ENCODE measurements around the gene ATP6V0D1. TPM values are rescaled to one million over a fixed set of nuclear protein-coding genes. Genes with fewer than 3 reads are reported as not detected.

ATP6V0D1 gene
- polyA plus RNA-seq, 3 donors = 34.0 to 77.2 (median 67.3) TPM

DNA sequence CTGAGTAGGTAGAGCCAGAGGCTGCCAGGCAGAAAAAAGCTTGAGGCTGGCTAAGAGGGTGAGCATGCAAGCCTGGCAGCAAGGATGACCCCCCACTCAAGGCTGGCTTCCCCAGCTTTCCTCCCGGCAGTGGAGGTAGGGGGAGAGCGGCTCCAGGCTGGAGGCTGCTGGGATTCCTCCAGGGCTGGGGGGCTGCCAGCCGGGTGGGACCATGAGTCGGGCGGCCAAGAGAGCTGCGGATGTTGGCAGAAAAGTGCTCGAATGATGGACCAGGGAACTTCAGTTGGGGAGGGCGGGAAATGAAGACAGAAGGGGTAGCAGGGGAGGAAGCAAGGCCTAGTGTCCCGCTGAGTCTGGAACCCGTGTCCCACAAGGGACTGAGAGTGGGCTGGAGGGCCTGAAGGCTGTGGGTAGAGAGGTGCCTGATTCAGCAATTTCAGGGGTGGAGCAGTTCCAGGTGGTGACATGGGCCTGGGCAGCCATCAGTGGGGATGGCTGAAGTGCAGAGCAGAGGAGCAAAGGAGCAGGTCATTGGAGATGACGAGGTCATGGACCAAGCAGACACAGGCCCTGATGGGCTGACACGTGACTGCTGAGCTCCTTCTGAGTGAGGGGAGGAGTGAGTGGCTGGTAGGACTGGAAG, 29.8 kb downstream of the ATP6V0D1 start:
- no peak overlapping the region for H3K27ac ChIP-seq (ENCODE audit: low read depth, low read length)
- WGBS, 3 donors = 69 to 86% (median 71%) methylated on average over 11 to 12 of the region's 12 CpGs

DNA sequence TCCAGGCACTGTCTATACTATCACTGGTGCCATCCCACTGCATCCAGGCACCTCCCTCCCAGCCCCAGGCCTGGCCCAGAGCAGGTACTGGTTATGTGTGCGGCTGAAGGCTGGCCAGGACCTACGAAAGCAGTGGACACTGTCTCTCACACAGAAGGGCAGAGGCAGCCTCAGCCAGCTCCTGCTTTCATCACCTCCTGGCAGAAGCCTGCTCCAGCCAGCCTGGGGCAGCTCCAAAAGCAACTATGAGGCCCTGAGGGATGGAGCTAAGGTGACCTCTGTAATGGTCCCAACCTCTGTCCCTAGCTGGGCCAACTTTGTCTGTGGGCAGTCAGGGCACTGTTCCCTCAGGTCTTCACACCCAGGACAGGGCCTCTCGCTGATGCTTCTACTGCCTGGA, 31.2 kb downstream of the ATP6V0D1 start:
- H3K27ac ChIP-seq (ENCODE audit: low read depth, low read length) = no peak overlapping the region
- 73 to 81% (median 80%) methylated on average over 3 of the region's 3 CpGs for WGBS, 3 donors

DNA sequence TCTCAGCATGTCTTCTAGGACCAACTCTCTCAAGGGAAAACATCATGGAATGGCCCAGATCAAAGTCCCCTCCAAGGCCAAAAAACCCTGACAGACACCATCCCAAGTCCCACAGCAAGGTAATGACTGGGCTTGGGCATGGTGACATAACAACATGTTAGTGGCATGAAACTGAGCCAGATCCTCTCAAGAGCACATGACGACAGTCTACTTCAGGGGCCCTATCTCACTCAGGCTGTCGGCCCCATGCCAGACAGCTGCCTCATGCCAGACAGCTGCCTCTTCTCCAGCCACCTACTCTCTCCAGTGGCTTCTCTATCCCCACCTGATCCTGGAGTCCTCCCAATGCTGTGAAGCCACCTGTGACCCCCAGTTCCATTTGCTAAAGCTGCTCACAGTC, 31.6 kb downstream of the ATP6V0D1 start:
- 46 to 68% (median 52%) methylated on average over 2 of the region's 2 CpGs for WGBS, 3 donors
- H3K27ac ChIP-seq (ENCODE audit: low read depth, low read length) = no peak overlapping the region

DNA sequence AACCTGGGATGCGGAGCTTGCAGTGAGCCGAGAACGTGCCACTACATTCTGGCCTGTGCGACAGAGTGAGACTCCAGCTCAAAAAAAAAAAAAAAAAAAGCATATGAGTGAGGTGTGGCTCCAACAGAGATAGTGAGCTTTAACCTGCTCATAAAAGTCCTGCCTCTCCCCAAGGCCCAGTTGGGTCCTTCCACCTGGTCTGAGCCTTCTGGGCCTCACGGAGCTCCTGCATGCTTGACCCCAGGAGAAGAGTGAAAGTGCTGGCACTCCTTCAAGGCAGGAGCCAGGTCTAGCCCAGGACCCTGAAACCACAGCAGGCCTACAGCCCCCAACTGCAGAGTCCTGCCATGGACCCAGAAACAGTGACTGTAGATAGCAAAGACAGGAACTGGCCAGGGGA, 32.4 kb downstream of the ATP6V0D1 start:
- WGBS, 3 donors = 94 to 98% (median 97%) methylated on average over 5 of the region's 5 CpGs
- no peak overlapping the region for H3K27ac ChIP-seq (ENCODE audit: low read depth, low read length)

DNA sequence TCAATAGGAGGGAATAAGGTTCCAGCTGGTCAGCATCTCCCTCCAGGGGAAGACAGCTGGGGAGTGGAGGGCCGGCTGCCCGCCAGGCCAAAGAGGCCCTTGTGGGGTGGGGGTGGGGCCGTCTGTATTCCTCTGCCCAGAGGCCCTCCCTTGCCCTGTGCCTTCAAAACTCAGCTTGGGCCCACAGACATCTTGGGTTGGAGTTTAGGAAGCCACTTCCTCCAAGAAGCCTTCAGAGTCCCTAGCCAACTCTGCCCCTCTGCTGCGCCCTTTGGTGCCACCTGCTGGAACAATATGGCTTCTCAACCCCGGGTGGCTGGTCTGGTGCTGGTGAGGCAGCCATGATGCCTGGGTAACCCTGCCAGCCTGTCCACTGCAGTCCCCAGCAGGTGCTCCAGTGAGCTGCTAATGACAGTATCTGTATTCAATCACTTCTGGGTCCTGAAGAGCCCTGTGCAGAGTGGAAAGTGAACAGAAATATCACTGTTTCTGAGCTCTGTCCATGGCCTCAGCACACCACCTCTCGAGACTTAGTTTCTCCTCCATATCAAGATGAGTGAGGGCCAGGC, 33.4 kb downstream of the ATP6V0D1 start:
- 62 to 77% (median 63%) methylated on average over 6 of the region's 6 CpGs for whole genome bisulfite sequencing, 3 donors
- H3K27ac ChIP-seq (ENCODE audit: low read depth, low read length) = no peak overlapping the region

DNA sequence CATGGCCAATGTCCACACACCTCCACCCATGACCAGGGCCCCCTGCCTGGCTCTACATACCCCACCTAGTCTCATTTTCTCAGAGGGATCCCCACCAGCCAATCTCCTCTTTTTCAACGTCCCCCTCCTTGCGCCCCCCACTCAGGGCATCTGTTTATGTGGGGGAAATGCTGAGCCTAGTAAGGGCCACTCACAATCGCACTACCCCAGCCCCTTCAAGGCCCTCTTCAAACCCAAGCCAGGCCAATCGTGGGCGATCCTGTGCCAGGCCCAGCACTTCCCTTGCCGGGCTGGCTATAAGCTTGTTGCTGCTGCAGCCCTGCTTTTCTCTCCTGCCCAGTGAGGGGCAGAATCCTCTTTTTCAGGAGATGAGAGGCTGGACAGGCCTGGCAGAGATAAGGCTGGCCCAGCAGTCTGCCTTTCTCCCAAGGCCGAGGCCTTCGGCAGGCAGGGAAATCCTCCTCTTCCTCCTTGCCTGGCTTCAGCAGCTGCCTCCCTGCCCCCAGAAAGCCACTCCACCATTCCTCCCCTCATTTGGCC, 33.9 kb downstream of the ATP6V0D1 start:
- WGBS, 3 donors = 64 to 67% (median 64%) methylated on average over 8 of the region's 8 CpGs
- H3K27ac ChIP-seq (ENCODE audit: low read depth, low read length) = no peak overlapping the region

DNA sequence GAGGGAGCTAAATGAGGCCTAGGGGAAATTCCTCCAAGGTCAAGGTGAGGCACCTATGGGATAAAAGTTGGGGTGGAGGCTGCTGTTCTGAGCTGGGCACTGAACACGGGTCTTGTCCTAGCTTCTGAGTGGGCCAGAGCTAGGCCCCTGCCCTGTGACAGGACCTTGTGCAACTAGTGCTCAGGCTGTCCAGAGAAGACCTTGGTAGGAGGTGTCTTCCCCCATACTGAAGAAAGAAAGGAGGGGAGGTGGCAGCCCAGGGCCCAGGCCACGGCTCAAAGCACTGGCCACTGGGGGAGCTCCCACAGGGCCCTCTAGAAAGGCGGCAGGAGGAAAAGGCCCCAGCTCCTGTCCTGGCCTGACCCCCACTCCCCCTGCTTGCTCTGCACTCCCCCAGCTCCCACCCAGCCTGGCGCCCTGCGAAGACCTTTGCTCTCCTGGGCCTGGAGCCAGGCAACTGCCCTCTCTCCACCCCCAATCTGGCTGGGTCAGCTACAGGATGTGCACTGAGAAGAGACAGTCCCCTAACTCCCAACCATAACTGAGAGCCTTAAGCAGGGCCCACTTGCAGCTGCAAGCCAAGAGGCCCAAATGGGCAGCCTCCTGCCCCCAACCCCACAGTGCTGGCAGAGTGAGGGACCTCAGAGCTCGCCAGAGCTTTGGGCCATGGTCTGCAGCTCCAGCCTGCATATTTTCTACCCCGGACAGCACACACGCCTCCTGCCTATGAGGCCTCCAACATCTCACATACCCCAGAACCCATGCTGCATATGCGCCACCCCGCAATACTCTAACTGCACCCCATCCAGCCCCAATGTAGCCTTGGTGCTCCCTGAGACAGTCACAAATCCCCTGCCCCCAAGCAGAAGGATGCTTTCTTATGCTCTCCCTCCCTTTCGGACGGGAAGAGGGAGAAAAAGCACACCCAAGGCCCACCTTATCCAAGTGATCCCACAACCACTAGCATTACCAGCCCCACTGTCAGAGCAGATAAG, 34.7 kb downstream of the ATP6V0D1 start:
- H3K27ac ChIP-seq (ENCODE audit: low read depth, low read length) = no peak overlapping the region
- 59 to 72% (median 70%) methylated on average over 10 to 12 of the region's 12 CpGs for WGBS, 3 donors

DNA sequence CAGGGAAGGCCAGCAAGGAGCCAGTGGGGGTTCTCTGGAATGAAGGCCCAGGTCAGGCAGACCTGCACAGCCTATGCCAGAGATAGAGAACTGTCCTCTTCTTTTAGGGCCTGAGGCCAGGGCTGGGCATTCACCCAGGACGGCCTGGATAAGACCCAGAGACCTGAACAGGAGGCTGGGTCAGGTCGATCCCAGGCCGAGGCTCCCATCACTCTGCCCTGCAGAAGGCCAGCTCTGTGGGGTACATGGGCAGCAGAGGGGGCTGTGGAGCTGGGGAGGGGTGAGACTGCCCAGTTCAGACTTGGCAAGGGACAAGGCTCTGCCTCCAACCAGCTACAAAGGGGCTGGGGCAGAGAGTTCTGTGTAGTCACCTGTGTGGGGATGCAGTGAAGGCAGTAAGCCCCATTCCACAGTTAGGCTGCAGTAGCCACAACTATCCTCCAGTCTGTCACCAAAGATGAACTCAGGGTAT, 35.5 kb downstream of the ATP6V0D1 start:
- WGBS, 3 donors = 14 to 75% (median 70%) methylated on average over 3 of the region's 3 CpGs

DNA sequence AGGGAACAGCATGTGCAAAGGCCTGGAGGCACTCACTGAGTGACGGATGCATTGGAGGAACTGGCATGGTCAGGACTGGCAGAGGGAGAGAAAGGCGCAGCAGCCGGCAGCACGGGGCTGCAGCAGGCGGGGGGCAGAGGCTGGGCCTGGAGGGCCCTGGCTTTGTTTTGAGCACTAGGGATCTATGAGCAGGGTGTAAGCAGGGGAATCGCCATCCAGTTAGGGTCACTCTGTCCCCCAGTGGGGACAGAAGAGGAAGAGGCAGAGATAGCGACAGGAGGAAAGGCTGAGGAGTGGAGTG, 35.9 kb downstream of the ATP6V0D1 start:
- WGBS, 3 donors = 89 to 92% (median 90%) methylated on average over 7 of the region's 7 CpGs
- H3K27ac ChIP-seq (ENCODE audit: low read depth, low read length) = no peak overlapping the region

More for the DNA sequence above, 35.5 kb downstream of the ATP6V0D1 start:
- H3K27ac ChIP-seq (ENCODE audit: low read depth, low read length) = no peak overlapping the region

DNA sequence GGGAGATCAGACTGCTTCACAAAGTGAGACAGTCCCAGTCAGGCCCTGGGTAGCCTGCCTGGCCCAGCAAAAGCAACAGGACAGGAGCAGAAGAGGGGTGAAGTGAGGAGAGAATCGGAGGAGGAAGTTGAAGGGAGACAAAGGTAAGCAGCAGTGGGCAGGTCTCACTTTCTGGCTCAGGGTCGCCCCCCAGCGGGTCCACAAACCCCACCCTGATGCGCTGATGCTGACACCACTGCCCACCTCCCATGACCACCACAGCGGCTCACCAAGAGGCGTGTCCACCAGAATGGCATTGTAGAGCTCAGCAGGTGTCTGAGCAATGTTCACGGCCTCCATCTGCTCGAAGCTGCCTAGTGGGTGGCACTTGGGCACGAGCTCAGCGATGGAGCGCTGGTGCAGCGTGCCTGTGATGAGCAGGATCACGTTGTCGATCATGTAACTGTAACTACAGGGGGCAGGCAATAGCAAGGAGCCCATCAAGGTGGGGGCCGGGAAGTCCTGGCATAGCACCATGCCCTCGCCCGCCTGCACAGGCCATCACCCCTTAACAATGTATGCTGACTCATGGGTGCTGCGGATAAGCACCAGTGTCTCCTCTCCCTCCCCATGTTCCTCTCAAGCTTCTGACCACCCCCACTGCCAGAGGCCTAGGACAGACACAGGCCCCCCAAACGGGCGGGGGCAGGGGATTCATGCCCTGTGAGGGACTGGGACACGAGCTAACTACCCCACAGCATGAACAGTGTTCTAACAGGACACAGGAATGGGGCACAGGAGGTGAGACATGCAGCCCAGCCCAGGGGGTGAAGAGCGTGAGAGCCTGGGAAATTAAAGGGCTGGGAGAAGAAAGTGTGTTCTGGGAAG, 36.5 kb downstream of the ATP6V0D1 start:
- H3K27ac ChIP-seq (ENCODE audit: low read depth, low read length) = no peak overlapping the region
- WGBS, 3 donors = 85 to 88% (median 87%) methylated on average over 22 of the region's 22 CpGs

DNA sequence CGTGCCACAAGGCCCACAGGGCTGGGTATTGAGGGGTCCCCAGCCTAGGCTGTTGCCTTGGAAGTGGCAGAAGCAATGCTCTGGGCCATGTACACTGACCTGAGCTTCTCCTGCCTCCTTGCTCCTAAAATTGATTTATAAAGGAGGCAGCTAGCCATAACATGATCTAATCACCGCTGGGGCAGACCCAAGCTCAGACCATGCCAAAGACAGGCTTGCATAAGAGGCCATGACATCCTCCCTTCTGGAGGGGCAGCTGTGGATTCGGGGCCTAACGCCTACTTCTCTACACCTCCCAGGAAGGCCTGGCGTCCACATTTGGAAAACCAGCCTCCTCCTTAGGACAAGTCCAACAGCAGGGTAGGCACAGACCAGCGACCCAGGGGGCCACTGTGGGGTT, 37.7 kb downstream of the ATP6V0D1 start:
- WGBS, 3 donors = 59 to 73% (median 61%) methylated on average over 6 of the region's 6 CpGs
- no peak overlapping the region for H3K27ac ChIP-seq (ENCODE audit: low read depth, low read length)

DNA sequence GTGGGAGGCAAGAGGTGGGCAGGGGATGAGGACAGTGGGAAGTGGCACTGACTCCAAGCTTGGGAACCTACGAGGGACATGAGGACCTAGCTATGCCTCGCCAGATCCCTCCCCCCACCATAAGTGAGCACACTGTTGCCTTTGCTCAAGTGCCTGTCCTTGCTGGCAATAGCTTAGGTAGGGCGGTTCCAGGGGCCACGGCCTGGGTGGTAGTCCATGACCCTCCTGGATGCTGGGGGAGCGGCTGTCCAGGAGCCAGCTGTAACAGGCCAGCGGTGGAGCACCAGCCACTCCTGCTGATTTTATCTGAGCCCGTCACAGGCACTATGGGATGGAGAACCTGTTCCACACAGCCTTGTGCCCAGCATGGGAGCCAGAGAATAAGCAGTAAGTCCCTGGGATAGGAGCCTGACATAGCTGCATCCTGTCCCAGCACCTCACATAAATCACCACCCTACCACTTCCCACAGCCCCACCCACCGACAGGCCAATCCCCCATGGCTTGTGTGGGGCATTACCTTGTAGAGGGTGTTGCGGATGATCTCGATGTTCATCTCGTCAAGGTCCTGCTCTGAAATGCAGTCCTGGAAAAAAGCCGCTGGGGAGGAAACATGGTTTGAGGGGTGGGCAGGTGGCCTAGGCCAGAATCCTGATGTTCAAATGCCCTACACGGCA, 38.2 kb downstream of the ATP6V0D1 start:
- H3K27ac ChIP-seq (ENCODE audit: low read depth, low read length) = no peak overlapping the region
- WGBS, 3 donors = 74 to 90% (median 80%) methylated on average over 13 of the region's 13 CpGs

DNA sequence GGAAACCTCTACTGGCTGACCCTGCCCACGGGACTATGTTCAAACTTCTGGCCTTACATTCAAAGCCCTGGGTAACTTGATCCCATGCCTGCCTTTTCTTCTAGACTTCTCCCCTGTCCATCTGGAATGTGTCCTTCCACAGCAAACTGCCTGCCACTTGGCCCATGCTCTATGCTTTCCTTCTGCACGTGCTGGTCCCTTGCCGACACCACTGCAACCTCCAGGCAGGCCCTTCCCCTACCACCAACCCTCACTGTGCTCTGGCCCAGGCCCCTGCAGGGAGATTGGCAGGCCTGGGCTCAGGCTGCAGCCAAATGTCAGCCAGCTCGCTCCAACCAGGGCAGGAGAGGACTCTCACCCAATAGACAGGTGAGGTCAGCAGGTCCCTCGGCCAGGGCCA, 39.0 kb downstream of the ATP6V0D1 start:
- 55 to 82% (median 55%) methylated on average over 5 of the region's 5 CpGs for WGBS, 3 donors
- no peak overlapping the region for H3K27ac ChIP-seq (ENCODE audit: low read depth, low read length)

DNA sequence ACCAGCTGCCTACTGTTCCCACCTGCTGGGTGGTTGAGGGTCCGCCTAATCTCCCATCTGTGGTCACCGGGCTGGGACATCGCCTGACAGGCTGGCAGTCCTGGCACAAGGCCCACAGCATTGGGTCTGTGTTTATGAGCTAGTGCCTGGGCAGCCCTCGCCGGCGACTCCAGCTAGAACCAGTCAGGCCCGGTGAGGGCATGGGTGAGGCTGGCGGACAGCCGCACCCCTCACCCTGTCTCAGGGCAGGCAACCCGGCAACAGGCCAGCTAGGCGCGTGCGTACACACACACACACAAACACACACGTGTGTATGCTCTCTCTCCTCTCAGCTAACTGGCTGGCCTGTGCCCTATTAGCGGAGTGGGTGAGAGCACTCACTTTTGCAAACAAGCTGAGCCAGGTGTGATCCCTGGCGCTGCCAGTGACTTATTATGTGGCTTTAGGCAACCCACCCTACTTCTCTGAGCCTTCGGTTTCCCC, 39.6 kb downstream of the ATP6V0D1 start:
- WGBS, 3 donors = 51 to 87% (median 86%) methylated on average over 17 of the region's 17 CpGs
- H3K27ac ChIP-seq (ENCODE audit: low read depth, low read length) = no peak overlapping the region

DNA sequence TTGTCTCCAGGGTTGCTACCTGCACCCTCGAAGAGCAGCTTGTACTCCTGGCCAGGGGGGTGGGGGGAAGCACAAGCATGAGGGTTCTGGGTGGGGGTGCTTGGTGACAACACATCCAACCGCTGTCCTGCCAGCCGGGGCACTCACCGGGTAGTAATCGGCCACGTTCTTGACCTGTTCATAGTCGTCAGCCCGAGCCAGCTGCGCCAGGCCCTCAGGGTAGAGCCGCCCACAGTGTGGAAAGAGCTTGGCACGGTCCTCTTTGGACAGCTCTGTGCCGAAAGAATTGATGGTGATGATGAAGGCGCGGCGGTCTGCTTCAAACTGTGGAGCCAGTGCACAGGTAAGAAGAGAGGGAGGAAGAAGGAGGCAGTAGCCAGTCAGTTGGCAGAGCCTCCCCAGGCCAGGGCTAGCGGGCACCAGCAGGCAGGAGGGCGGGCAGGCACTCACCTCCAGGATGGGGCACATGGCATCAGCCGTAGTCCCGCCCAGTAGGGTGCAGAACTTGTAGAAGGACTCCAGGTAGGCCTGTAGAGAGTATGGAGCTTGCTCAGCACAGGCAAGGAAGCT, 42.0 kb downstream of the ATP6V0D1 start:
- no peak overlapping the region for H3K27ac ChIP-seq (ENCODE audit: low read depth, low read length)
- WGBS, 3 donors = 94 to 96% (median 96%) methylated on average over 19 of the region's 19 CpGs

DNA sequence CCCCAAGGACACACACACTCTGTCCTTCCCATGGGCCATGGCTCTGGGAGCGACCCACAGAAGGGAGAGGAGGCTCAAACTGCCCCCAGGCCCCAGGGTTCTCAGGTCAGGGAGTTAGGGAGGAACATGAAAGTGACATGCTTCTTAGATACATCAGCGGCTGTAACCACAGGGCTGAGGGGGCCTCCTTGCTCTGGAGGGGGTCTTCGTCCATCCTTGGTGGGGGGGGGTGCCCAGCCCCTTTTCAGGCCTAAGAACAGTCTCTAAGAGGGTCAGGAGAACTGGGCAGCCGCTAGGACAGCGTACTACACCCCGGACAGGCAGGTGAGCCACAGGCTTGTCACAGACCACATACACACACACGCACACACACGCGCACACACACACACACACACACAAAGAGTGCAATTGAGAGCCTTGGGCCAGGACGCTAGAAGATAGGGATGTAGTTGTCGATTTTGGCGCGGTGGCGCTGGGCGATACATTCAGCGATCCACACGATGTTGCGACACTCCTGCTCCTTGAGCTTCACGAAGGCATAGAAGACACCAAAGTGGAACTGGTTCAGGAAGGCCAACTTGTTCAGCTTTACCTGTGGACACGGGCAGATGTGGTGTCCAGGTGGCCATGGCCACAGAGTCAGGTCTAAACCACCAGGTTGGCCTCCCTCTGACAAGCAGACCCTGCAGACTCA, 42.7 kb downstream of the ATP6V0D1 start:
- 92 to 96% (median 96%) methylated on average over 19 to 20 of the region's 20 CpGs for WGBS, 3 donors
- H3K27ac ChIP-seq (ENCODE audit: low read depth, low read length) = no peak overlapping the region

DNA sequence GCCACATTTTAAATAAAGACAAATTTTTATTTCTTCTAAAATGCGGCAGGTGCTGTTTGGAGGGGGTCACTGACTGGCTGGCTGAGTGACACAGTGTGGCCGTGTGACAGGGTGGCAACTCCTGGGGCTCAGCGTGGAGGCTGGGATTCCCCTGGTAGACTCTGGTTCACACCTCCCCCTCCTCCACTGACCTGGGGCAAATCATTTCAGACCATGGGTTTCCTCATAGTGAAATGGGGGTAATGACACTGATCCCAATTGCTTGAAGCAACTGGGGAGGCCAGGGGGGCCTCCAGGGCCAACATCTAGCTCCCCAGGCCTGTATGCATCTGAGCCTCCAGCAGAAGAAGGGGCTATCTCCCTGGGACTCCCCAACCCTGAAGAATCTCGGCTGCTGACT, 43.4 kb downstream of the ATP6V0D1 start:
- 86 to 87% (median 87%) methylated on average over 4 of the region's 4 CpGs for WGBS, 3 donors
- H3K27ac ChIP-seq (ENCODE audit: low read depth, low read length) = no peak overlapping the region
